Stimulated activated CD4-positive, alpha-beta T cell treated with anti-CD3 and anti-CD28 coated beads, Interleukin-1b, Interleukin-23, amount 100 ng/mL, for 24 hours (primary cell): ENCODE measurements around the gene TENT4B.

Experiments used
- DNase-seq, 4 experiments: peaks; one replicate each; pipeline ENCODE4 v3.0.0-alpha.2; 2020; ENCODE audit warnings: low read depth in 4 of 4, low spot score in 1 of 4

TENT4B gene

DNA sequence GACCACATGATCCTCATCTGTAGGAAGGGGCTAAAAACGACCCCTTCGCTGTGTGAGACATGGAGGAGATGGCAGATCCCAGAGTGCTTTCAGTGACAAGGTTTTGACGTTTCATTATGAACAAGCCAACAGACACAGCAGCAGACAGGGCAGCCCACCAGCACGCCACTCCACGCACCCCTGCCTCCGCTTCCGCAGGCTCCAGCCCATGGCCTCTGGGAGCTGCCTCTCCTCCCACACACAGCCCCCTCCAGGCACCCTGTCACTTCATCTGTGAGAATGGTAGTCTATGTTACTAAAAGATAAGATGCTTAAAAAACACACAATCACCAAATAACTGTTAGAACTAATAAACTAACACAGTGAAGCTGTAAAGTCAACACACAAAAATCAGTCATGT, 101.0 kb downstream of the TENT4B start:
- DNase-seq, result no peak

DNA sequence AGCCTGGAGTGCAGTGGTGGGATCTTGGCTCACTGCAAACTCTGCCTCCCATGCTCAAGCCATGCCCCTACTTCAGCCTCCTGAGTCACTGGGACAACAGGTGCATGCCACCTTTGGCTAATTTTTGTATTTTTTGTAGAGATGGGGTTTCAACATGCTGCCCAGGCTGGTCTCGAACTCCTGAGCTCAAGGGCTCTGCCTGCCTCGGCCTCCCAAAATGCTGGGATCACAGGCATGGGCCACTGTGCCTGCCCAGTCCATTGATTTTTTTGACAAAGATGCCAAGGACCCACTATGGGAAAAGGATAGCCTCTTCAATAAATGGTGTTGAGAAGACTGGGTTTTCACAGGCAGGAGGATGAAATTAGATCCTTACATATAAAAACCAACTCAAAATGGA, 102.4 kb downstream of the TENT4B start:
- no peak for DNase-seq

DNA sequence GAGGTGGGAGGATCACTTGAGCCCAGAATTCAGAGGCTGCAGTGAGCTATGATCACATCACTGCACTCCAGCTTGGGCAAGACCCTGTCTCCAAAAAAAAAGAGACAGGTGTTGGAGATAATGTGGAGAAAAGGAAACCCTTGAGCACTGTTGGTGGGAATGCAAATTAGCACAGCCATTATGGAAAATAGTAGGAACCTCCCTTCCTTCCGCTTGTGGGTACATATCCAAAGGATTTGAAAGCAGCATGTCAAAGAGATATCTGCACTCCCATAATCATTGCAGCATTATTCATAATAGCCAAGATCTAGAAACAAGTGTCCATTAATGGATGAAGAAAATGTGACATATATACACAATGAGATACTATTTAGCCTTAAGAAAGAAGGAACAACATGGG, 103.5 kb downstream of the TENT4B start:
- DNase-seq, result no peak

DNA sequence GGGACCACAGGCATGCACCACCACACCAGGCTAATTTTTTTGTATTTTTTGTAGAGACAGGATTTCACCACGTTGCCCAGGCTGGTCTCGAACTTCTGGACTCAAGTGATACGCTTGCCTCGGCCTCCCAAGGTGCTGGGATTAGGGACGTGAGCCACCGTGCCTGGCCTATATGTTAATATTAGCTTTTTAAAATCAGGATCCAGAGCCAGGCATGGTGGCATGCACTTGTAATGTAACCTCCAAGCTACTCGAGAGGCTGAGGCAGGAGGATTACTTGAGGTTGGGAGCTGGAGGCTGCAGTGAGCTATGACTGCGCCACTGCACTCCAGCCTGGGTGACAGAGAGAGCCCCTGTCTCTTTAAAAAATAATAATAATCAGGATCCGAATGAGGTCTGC, 104.8 kb downstream of the TENT4B start:
- no peak for DNase-seq

DNA sequence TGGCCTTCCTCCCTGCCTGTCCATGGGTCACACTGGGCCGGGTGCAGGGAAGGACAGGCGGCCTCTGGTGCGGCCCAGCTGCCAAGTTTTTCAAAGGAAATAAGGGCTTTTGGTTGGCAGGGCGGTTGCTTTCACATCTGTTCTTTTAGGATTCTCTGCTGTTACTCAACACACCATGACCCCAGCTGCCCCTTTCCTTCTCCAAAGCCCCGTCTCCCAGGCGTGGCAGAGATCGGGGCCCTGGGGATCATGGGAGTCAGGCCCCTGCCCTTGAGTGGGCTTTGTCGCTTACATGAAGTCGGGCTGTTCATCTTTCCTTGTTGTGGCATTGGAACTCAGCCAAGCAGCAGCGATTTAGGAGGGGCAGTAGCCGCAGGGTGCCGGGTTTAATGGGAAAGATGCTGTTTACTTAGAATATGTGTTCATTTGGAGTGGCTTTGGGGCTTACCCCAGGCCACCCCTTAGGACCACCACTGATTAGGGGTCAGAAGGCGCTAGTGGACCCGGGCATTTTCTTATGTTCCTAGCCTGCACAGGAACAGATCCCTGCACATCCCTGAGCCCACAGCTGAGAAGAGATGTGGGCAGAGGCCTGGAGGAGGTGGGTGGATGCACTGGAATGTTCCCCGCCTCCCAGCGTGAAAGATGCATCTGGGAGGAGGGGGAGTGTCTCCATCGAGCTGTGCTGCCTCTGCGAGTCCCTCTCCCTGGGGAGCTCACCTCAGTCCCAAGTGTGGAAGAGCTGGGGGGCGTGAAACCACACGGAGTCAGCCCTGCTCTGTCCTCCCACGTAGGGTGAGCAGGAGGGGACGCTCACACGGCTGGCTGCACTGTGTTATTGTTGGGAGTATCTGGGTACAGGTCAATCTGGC, 106.5 kb downstream of the TENT4B start:
- DNase-seq, result no peak

DNA sequence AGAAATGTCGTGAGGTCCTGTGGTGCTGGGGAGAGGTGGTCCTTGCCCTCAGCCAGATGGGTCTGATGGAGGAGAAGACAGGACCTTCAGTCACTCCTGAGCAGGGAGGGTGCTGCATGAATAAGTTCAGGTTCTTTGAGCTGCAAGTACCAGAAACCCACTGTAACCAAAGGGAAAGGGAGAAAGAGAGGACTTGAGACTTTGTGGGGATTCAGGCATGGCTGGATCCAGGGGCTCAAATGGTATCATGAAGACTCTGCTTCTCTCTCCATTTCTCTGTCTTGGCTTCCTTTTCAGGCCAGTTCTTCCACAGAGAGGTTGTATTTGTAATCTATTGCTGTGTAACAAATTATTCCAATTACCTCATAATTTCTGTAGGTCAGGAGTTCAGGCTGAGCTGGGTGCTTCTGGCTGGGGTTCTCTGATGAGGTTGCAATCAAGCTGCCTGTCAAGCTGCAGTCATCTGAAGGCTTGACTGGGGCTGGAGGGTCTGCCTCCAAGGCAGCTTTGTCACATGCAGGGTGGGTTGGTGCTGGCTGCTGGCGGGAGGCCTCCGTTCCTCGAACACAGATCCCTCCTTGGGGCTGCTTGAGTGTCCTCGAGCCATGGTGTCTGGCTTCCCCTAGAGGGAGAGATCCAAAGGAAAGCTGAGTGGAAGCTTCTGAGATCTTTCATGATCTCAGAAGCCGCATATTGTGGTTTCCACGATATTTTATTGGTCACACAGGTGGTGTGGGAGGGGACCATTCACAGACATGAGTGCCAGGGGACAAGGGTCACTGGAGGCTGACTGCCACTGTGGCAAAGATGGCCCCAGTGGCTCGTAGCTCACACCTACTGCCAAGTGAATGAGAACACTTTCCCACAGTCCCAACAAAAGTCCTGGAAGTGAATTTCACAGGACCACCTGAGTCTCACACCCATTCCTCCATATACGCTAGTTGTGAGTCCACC, 107.4 kb downstream of the TENT4B start:
- no peak for DNase-seq

DNA sequence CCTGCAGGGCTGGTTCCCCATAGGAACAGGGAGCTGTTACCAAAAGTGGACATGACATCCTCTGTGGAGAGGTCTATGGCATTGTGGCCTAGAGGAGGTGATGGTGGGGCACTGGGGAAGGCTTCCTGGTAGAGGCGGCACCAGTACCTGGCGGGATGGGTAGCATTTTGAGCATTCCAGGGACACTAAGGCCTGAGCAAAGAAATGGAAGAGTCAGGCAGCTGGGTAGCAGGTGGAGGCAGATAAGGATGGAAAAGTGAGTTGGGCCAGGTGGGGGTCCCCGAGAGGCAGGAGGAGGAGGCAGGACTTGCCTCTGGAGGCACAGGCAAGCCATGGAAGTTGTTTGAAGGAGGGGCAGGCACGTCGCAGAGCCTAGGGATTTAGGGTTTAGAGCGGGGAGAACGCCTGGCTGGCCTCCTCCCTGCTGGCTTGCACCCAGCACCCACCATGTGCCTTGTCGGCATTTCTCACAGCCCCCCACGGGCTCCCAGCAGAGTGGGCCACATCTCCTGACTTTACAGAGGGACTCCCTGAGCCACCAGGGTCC, 108.1 kb downstream of the TENT4B start:
- DNase-seq, result no peak

DNA sequence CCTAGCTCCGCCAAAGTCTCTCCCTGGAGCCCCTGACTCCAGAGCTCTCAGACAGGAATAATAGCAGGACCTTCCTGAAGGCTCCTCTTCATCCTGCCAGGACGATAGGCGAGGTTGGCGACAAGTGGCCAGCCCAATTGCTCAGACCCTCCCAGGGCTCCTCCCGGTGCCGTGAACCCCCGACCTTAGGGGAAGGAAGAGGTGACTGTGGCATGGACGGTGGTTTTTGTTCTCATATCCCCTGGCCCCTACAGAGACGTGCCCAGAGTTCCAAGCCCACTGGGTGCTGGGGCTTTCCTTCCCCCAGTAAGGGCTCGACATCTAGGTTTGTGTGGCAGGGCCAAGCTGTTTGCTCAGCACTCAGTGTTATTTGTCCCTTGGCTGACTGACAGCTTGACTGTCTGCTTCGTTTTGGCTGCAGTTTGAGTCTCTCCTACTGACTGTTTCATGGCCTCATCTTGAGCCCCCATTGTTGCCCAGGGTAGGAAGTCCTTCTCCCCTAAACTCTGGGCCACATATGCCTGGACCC, 108.7 kb downstream of the TENT4B start:
- DNase-seq, result no peak

DNA sequence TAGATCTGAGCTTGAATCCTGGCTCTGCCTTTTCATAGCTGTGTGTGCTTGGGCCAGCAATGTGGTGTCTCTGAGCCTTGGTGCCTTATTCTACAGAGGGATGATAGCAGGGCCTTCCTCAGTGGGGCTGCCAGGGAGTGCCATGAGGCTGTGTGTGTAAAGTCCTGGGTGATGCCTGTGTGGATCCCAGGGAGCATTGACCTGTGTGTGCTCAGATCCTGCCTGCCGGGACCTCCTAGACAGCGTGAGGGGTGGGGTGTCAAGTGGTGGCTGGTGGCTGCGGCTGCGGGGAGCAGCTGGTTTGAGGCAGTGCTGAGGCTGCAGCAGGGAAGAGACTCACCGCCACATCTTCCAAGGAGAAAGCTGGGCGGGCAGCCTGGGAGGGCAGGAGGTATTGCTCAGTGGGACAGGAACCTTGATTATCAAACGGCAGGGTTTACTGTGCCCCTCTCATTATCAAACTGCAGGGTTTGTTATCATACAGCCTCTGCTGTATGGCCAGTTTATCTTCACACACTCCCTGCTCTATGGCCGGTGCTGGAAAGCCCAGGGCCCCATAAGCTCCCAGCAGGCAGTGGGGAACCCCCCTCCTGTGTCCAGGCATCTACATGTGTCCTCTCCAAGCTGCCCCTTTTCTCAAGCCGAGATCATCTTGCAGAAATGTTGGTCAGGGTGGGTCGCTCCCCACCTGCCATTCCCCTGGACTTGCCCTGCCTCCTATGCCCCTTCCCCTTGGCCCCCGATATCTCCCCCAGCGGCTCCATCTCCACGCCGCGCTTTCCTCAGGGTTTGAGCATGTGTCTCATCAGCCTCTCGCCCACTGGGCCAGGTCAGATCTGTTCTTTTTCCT, 110.2 kb downstream of the TENT4B start:
- DNase-seq, result no peak

DNA sequence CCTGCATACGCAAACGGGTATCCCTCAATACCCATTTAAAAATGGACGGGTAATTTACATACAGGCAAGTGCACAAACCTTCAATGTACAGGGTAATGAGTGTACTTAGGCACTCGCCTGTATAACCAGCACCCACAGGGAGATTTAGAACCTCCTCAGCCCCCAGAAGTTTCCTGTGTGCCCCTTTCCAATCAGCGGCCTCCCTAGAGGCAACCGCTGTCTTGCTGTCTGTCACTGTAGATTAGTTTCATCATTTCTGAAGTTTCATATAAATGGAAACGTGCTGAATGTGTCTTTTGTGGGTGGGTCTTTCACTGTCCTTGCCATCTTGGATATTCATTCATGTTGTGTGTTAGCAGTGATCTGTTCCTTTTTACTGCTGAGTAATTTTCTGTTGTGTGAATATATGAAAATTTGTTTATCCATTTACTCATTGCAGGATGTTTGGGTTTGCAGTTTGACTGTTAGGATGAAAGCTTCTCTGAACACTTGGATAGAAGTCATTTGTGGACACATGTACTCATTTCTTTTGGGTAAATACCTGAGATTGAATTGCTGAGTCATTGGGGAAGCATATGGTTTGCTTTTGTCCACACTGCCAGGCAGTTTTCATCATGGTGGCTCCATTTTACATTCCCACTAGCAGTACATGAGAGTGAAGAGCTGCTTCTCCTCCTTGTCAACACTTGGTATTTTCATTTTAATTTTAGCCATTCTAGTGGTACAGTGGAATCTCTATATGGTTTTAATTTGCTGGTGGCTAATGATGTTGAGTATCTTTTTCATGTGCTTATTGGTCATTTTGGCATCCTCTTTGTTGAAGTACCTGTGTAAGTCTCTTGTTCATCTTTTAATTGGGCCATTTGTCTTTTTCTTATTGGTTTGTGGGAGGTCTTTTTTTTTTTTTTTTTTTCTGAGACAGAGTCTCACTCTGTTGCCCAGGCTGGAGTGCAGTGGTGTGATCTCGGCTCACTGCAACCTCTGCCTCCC, 111.1 kb downstream of the TENT4B start:
- no peak for DNase-seq

DNA sequence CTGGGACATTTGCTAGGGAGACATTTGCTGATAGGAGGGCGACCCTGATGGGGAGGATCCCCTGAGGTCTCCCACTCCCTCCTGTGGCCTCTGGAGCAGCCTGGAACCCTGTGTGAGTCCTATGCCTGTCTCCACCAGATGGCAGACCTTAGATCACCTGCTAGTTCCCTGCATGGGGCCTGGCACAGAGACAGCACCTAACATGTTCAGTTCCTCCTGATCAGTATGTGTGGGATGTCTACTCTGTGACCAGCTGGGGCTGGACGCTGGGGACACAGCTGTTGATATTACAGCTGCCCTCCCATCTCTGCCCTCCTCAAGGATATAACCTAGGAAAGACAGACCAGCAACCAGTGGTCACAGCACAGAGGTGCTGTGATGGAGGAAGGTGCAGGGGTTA, 112.2 kb downstream of the TENT4B start:
- no peak for DNase-seq

DNA sequence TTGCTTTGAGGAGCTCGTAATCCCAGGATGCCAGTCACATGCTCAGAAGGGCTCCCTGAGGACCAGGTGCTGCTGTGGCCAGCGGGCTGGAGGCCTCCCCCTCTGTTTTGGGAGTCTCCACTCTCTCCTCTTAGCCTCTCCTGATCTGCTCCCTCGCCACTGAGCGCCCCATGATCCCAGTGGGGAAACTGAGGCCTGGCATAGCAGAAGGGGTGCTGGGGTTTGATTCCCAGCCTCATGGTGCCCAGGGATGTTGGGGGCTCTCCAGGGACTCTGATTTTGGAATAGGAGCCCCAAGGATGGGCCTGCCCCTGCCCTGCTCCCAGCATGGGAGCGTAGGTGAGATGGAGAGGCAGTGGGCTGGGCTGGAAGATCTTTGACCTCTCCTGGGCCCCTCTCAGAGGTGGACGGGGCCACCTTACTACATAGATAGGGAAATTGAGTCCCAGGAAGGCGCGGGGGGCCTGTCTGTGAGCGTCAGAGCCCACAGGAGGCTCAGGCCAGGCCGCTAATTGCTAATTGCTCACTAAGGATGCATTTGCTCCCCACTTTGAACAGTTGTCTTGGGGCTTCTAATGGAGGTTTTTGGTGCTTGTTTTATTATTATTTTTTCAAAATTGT, 112.7 kb downstream of the TENT4B start:
- no peak for DNase-seq

DNA sequence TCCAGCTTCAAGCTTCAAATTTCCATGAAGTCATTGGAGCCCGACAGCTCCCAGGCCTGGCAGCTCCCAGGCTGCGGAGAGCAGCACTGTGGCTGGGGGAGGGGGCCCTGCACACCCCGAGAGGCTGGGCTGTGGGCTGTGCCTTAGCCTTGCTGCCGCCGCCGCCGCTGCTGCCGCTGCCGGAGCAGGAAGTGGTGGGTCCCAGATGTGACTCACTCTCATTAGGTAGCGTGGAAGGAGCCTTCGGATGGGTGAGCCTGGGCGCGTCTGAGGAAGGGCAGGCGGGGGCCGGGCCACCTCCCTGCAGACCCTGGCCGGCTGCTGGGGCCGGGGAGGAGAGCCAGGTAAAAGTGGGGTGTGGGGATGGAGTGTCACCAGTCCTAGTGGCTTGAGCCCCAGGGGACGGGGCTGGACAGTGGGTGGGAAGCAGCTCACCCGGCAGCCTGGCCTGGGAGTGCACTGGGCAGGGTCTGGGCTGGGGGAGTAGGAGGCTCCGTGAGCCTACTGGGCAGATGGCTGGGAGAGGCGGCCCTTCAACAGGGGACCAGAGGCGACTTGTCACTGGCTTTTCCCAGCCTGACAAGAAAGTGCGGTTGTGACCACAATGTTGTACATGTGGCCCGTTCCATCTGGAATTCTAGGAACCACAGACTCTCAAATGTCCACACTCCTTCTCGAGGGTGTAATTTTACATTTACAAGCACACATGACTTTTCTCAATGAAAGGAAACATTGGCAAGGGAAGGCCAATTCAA, 113.4 kb downstream of the TENT4B start, which contains the start of gene ADCY7:
TSS of gene ADCY7 (plus strand) at position 215 of the 755 bp plus-strand sequence. CDS start 21,629 bp downstream, outside the sequence.
- DNase-seq, result peak; percentile 54 to 80 (median 67)

DNA sequence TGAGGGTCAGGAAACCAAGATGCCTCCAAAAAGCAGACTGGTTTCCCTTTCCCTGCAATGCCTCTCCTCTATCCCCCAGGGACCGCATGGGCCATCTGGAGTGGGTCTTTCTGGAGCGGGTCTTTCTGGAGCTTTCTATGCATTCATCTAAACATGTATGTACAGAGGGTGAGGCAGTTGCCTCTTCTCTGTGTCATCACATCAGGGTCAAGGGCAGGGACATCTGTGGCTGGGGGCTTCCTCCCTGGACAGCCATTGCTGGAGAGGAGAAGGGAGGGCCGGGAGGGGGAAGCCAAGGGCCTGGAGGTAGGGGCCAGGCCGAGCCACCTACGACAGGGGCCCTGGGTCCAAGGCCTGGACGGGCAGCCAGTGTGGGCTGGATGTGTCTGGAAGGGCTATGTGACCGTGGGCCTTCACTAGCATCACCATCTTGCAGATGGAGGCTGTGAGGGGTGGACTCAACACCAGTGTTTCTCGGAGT, 114.1 kb downstream of the TENT4B start:
- no peak for DNase-seq

DNA sequence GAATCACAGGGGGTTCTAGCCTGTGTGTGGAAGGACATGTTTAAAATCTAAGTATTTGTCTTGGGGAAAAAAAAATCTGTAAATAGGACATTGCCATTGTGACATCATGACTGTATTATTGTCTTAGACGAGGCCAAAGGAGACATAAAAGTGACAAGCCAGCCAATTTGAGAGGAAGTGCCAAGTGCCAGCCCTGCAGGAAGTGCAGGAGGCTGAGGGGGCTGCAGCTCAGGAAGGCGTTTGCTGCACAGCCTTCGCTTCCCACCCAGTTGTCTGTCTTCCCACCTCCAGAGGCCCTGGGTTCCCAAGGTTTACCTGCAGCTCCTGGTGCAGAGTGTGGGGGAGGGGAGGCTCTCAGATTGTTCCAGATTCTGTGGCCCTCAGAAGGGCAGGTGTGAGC, 114.5 kb downstream of the TENT4B start:
- no peak for DNase-seq

DNA sequence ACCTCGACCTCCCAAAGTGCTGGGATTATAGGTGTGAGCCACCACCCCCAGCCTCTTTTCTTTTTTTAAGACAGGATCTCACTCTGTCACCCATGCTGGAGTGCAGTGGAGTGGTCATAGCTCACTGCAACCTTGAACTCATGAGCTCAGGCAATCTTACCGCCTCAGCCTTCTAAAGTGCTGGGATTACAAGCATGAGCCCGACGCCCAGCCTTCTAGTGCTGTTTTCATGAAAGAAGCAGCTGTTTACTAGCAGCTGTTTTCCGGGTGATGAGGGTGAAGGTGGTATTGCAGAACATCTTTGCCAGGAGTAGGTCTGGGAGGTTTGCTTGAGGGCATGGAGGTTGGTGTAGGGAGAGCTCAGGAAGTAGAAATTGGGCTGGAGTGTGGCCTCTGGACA, 115.2 kb downstream of the TENT4B start:
- no peak for DNase-seq

DNA sequence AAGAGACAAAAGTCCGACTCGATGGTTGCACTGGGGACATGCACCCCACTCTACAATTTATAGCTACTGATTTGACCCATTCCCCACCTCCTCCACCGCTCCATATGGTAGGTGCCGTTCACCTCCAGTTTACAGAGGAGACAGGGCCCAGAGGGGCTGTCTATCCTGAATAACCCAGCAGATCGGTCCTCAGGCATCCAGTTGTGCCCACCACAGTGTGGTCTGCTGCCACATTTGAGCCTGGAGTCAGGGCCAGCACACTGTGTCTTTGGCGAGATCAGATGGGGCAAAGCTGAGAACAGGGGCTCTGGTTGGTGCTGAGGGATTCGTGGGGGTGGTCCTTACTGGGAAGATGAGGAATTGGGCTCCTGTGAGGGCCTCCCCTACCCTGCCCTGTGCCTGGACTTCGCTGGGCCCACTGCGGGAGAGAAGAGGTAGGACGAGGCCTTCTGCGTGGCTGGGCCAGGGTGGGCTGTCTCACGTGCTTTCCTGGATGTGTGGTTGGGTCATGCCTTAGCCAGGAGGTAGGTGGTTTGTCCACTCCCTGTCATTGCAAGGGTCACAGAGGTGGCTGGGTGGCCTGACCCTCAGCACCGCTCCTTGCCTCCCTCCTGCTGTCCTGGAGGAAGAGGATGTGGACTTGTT, 116.1 kb downstream of the TENT4B start:
- no peak for DNase-seq
